Measurements from ENCODE around the gene CEACAM16.

DNA sequence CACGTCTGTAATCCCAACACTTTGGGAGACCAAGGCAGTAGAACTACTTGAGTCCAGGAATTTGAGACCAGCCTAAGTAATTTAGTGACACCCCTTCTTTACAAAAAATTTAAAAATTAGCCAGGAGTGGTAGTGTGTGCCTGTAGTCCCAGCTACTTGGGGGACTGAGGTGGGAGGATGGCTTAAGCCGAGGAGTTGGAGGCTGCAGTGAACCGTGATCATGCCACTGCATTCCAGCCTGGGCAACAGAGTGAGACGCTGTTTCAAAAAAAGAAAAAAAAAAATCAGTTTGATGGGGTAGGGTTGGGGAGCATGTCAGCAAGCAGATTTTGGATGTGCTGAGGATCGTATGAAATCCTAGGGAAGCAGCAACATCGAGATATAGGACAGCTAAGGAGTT, 23.4 kb upstream of the CEACAM16 start:
- TF ChIP-seq, protein P1, sequence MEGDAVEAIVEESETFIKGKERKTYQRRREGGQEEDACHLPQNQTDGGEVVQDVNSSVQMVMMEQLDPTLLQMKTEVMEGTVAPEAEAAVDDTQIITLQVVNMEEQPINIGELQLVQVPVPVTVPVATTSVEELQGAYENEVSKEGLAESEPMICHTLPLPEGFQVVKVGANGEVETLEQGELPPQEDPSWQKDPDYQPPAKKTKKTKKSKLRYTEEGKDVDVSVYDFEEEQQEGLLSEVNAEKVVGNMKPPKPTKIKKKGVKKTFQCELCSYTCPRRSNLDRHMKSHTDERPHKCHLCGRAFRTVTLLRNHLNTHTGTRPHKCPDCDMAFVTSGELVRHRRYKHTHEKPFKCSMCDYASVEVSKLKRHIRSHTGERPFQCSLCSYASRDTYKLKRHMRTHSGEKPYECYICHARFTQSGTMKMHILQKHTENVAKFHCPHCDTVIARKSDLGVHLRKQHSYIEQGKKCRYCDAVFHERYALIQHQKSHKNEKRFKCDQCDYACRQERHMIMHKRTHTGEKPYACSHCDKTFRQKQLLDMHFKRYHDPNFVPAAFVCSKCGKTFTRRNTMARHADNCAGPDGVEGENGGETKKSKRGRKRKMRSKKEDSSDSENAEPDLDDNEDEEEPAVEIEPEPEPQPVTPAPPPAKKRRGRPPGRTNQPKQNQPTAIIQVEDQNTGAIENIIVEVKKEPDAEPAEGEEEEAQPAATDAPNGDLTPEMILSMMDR (IDR thresholded peaks at IDR 0.05; ENCODE audit: low read depth, low read length), result no peak
- no peak for TF ChIP-seq POLR2A (IDR thresholded peaks at IDR 0.05; ENCODE audit: extremely low read depth, insufficient read length)

All from NB4 (cell line).